Cerebellar cortex (tissue), 1 donor: Measurements from ENCODE around the gene TSPAN2.

Source experiments
- DNase-seq: peaks from one replicate; pipeline ENCODE4 v3.0.0-alpha.2; 2015; ENCODE audit warnings: low spot score

Gene TSPAN2

DNA sequence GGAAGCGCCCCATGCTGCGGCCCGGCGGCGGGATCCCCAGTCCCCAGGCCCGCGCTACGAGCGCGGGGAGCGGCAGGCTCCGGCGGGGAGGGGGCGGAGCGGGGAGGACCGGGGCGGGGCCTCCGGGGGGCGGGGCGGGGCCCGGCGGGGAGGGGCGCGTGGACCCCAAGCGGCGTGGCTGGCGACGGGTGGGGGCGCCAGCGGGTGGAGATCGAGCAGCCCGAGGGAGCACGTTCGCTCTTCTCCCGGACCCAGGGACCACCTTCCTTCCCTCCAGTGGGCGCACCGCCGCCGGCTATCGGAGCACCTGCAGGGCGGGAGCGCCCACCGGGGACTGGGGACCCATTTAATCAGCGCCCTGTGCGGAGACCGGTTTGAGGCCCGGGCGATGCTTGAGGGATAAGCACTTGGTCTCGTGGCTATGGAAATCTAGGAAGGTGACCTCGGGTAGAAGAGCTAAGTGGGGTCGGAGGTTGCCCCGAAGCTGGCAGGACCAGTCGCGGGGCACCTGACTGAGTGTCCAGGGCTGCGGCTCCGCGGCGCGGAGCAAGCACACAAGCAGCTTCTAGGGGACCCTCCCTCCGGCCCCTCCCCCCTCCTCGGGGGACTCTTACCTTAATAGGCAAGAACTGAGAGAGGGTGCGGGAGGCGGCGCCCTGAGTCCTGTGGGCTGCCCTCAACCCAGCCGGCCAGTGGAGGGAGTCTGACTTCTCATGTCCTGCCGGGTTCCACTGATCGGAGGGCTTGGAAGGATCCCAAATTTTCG, at the start of gene TSPAN2:
TSS of gene TSPAN2 (minus strand) at position 84 of the 766 bp plus-strand sequence. CDS start at position 13, 71 bp downstream.
- DNase-seq, result no peak

DNA sequence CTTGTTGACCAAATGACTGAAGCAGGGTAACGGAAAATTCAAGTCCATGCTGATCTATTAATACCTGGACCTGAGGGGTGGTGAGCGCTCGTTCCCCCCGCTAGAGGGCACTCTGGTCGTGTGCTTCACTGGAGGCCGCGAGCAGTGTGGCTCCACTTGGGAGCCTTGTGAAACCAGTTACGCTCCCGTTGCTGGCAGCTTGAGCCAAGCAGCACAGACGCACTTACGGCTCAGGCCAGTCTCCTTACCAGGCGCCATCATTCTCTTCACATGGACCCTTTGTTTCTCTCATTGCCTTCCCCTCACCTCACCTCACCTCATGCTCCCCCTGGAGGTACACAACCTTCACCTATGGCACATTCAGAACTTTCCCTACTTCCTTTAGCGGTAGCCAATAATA, 49.7 kb upstream of the TSPAN2 start:
- peak; percentile 71 for DNase-seq

DNA sequence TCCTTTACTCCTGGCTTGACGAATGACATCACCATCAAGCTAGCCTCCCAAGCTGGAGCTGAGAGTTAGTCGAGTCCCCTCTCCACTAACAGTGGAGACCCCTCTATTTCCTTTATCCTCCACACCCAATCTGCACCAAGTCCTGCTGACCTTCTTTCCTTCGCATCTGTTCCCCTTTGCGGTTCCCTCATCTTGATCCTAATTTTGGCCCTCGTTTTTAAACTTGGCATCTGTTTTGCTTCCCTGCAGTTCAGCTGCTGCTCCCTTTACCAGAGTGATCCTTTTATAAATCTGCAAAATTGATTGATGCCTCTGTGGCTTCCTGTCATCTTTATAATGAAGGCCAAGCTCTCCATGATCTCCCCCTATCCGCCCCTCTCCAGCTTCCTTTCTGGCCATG, 49.0 kb upstream of the TSPAN2 start:
- DNase-seq, result peak; percentile 4

DNA sequence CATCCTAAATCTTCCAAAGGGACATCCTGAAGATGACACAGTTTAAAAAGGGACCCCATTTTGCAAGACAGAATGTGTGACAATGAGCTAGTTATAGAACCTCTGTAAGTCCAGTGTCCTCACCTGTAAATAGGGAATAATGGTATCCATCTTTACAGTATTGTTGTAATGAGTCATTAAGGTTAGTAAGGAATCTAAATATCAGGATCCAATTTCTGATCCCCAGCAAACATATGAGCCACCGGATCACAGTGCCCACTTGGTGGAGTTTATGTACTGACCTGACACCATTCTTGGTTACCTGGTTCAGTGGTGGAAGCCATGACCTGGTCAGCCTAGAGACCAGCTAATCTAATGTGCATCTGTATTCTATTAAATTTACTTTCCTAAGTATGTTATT, 47.9 kb upstream of the TSPAN2 start:
- no peak for DNase-seq

DNA sequence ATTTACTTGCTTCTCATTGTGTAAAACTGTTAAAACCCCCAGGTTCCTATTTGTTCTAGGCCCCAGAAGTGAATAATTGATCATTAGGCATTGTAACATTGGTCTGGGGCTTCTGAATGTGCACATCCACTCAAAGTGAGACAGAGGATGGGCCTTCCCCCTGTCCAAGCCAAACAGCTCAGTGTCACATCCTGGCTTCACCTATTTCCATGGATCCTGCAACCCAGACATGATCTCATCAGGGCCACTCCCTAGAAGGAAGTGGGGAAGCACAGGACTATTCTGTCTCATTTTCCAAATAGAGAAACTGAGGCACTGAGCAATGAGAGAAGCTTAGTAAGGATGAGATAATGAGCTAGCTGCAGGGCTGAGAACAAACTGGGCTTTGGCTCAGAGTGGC, 47.4 kb upstream of the TSPAN2 start:
- DNase-seq, result no peak

DNA sequence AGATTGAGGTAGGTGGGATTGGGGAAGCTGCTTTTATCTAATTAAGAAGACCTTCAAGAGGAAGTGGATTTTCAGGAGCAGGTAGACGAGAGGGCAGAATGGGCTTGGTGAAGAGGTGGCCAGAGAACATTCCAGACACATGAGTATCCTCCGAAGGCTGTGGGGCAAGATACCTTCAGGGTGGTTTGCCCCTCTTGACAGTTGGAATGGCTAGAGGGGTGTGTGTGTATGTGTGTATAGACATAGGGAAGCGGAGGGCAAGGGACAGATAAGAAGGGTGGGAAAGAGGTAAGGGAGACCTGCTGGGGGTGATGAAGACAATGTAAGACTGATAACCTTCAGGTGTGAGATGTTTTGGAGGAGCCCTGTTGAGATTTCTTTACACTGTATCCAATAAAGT, 46.8 kb upstream of the TSPAN2 start:
- DNase-seq, result no peak

DNA sequence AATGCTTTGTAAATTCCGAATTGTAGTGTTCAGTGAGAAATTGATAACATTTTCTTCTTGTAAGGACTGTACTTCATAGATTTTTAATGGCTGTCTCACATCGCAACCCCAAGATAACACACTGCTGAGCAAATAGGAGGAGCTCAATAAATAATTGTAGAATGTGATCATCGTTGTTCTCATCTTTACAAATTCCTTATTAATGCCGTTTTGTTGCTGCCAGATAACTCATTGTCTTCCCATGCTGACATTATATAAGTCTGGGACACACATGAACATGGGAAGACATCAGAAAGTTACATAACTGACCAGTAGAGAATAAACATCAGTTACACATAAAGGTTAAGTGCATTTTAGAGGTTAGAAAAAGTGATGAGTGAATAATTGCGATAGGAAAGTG, 46.4 kb upstream of the TSPAN2 start:
- DNase-seq, result no peak

DNA sequence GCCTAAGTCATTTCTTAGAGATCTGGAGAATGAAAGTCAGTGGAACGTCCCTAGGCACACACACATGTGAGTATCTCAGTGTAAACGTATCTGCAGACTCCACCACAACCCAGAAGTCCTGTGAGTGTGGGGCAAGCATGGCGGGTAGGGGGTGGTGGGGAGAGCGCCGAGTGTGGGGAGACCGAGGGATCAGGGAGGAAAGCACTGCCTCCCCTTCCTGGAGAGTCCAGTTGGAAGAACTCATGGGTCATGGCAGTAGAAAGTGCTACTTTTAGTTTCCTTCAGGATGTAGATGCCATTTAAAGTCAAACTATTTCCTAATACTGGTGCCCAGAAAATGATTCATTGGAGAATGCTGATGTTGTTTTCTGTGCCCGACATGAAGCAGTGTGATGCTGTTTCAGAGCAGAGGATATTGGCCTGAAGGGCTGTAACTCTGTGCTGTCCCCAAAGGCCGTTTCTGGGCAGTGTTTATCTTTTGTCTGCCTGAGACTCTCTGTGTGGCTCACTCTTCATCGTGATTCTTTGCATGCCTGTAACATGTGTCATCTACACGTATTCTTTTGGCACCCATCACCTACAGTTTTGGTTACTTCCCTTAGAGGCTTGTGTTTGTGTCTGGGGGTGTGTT, 45.7 kb upstream of the TSPAN2 start:
- DNase-seq, result no peak

DNA sequence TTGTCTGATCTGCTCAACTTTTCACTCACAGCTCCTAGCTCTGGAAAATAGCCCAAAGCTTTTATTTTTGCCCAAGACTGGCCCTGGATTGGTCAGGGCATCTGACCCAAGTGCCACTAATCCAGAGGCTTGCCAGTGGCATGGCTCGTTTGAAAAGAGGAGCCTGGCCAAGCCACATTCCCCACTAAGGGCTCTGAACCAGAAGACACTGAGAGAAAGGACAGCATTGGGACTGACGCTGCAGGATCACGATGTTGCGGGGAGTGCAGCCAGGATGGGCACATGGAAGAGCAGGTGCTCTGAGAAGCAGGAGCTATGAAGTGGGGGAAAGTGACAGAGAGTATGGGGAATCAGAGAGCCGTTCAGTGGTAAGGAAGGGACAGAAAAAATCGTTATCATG, 44.9 kb upstream of the TSPAN2 start:
- DNase-seq, result no peak

DNA sequence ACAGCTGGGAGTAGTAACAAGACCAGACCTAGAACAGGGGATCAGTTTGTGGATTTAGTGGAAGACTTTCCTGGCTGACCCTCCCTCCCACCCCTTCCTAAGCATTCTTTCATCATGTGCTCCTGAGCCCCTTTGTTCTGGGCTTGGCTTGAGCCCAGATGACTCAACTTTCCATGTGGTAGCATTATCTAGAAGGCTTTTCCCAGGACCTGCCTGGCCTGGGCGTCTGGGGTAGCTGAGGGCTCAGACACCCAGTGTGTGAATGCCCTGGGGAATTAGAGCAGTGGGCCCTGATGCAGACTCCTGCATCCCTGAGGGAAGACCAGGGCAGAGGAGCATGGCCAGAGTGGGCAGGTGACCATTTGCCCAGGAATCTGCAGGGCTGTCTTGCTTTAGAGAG, 44.1 kb upstream of the TSPAN2 start:
- DNase-seq, result no peak

DNA sequence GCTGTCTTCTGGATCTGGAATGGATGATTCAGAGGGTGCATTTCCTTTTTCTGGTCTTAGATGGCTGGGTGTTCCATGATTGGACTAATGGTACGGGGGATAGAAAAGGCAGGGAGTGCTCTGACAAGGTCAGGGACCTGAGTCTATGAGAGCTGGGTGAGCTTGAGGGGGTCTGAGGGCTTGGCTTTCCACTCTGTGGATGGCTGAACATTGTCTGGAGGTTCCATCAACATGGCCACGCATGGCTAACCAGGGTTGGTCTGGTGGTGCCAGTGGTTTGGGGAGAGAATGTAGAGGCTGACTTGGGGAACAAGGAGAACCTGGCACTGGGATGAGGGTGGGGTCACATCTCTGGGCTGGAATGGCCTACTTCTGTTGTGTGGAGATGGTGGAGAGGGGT, 41.5 kb upstream of the TSPAN2 start:
- DNase-seq, result no peak

DNA sequence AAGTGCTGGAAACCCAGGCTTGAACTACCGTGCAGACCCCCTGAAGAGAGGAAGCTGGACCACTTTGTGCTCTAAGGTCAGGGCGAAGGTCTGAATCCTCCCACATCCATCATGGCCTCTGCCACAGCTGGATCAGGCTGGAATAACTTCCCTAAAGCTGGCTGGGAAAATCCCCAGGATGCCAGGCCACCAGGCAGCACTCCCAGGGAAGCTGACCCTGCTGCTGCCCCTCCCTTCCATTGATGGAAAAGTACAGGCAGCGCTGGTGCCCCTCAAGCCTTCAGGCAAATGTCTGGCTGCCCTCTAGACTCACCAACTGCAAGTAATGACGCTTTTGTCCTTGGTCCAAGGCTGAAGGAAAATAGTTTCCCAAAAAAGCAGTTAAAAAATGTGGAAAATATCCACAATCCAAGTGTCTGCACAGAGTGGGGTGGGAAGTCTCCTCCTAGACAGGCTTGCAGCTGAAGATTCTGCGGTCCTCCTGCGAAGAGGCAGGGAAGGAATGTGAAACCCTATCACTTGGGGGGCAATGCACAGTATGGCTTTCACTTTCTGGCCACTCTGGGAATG, 39.9 kb upstream of the TSPAN2 start:
- no peak for DNase-seq

DNA sequence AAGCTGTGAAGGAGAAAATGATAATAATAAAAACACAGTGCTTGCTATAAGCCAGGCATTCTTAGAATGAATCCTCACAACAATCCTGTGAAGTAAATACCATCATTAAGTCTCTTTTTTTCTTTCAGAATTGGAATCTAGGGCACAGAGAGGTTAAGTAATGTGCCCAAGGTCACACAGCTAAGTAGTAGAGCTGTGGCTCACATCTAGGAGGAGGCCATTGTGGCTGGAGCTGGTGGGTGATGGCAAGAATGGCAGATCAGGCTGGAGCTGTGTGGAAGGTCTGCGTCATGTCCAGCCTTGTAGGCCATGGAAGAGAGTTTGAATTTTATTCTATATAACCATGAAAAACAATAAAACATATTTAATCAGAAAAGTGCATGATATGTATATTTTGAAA, 38.2 kb upstream of the TSPAN2 start:
- no peak for DNase-seq

DNA sequence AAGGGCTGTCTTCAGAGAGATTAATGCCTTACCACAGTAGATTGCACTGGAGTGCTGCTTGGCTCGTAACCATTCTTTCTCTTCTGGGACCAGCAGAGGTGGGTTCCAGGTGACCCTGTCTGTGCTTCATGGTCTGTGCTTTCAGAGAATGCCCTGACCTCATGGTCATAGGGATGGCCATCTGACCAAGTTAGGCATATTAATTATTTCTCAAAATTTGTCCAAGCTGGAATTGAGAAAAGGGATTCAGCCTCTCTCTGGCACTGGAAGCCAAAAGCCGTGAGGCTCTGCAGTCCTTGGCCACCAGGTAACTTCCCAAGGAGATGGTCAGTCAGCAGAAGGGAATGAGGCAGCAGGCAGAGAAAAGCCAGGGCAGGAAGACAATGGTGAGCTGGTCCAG, 37.2 kb upstream of the TSPAN2 start:
- no peak for DNase-seq

DNA sequence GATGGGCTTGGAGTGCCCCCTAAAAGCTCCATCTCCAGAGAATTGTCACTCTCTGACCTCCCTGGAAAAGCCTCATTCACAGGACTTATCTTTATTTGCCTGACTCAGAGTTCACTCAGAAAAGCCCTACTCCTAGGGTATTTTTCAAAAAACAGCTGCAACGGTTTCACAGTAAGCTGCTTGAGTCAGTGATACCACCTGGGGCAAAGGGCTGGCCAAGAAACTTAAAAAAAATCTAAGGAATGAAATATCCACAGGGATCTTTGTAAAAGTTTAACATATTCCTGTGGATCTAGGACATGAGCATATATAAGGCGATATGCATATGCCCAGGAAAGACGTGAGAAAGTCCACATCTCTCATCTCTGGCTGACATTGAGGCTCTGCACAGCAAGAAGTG, 33.8 kb upstream of the TSPAN2 start:
- no peak for DNase-seq

DNA sequence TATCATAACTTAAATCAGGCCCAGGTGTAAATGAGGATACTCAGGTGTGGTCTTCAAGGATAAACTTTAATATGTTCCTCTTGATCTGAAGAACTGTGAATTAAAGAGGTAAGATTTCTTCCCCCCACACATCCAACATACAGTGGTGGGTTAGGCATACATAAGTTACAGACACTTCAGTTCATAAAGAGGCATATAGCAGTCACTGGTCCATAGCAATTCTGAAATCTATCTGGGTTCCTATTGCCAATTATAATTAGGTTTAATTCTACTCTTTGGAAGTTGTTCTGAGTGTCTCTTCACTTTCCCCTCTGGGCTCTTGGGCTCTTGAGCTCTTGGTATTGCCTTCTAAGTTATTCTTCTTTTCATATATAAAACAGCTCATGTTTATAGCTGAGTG, 32.5 kb upstream of the TSPAN2 start:
- DNase-seq, result no peak

DNA sequence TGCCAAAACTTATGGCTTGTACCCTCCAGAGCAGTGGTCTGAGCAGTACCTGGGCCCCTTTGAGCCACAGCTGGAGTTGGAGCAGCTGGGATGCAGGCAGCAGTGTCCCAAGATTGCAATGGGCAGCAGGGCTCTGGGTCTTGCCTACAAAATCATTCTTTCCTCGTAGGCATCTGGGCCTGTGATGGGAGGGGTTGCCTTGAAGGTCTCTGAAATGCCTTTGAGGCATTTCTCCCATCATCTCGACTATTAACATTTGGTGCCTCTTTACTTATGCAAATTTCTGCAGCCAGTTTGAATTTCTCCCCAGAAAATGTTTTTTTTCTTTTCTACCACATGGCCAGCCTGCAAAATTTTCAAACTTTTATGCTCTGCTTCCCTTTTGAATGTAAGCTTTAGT, 31.0 kb upstream of the TSPAN2 start:
- DNase-seq, result no peak

DNA sequence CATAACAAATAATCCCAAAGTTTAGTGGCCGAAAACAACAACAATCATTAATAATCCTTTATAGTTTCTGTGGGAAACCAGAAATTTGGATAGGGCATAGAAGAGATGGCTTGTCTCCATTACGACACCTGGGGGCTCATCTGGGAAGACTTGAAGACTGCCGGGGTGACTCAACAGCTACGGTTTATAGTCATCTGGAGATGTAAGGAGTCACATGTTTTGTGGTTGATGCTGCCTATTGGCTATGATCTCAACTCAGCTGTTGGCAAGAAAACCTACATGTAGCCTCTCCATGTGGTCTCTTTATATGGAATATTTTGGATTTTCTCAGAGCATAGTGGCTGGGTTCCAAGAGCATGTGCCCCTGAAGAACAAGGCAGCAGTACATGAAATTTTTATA, 29.3 kb upstream of the TSPAN2 start:
- DNase-seq, result no peak

DNA sequence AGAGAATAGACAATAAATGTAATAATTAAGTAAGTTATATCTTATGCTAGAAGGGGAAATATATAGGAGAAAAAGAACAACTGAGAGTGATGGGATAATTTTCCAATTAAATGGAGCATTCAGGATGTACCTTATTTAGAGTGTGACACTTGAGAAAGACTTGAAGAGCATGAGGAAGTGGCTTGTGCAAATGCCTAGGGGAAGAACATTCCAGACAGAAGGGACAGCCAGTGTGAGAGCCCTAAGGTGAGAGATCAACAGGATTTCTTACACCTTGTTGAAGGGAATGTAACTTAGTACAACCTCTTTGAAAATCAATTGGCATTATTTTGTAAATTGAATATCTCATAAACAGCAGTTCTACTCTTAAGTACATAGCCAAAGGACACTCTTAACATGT, 28.8 kb upstream of the TSPAN2 start:
- DNase-seq, result no peak

DNA sequence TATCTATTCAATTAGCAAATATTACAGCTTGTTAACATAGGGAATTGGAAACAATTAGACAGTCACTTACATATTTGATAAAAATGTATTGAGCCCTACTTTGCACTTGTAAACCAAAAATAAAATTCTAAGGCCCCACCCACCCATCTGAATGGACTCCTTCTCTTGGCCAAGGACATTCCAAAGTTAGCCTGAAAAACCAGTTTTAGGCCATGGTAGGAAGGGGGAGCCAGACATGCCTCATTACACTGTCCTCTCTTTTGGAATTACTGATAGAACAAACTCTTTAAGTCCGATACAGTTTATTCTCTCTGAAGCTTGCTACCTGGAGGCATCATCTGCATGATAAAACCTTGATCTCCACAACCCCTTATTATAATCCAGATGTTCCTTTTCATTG, 28.0 kb upstream of the TSPAN2 start:
- no peak for DNase-seq

DNA sequence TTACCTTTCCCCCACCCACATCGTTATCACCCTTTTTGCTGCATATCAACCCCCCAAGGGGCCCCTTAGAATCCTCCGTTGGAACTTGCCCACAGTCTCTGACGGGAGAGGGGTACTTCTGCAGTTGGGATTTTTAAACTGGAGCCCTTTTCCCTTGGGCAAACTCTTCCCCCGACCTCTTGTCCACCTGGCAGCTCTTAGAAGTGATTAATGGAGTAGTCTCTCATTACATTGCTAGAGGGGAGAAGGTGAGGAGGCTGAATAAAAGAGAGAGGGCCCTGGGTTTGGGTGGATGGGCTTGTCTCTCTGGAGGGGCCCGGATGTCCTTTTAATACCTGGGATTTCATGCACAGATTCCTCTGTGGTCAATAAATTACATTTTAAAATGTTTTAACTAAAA, 27.2 kb upstream of the TSPAN2 start:
- no peak for DNase-seq

DNA sequence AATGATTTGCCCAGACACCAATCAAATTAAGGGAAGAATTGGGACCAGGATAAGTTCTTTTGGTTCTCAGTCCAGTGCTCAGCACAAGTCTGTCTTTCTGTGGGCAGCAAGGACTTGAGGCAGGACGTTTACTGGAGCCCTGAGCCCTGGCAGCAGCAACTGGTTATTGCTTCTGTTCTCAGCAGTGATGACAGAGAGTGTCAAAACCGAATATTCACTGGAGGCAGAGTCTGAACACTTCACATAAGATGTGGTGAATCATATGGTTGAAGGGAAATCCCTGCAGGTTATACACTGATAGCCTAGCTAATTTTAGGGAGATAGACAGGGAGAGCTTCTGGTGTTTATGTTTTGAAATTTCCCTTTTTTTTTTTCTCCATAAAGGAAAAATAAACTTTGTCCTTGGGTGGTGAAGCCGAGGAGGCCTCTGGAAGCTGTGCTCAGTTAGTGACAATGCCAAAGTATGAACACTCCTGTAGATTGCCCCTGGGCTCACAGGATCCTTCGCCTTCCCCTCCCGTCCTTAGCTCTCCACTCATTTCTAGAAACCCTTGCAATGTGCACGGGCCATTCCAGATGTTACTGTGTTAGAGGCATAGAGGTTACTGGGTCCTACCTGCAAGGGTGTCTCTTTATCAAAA, 26.3 kb upstream of the TSPAN2 start:
- no peak for DNase-seq

DNA sequence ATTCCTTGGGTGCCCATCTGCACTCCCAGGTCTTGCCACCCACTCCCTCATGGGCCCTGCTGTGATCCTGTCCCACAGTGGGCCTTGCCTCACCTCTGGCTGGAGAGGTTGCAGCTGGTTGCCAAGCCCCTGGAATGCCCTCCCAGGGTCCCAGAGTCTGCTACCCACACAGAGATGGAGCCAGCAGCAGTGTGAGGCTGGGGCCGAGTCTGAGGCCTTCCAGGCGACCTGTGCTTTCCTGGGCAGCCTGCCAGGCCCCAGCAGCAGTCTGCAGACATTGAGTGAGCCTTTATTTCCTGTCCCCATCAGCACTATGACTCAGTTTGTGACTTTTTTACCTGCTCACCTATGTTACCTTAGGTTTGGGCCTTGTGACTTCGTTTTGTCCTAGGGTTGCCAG, 25.0 kb upstream of the TSPAN2 start:
- no peak for DNase-seq
